GM12801 (cell line): Measurements from ENCODE around the gene RPS19BP1.

Experiments
- CTCF ChIP-seq: IDR thresholded peaks from one replicate; pipeline ENCODE4 v1.5.1; 2011; ENCODE audit warnings: control low read depth; ENCODE audit not compliant: insufficient read length; ENCODE audit errors: extremely low read depth

RPS19BP1 gene

GRCh38 chr22:39534092-39534506 is 1.6 kb upstream of the RPS19BP1 start:
- TF ChIP-seq CTCF, result no peak

GRCh38 chr22:39530692-39531331 is 1.7 kb downstream of the RPS19BP1 start:
- no peak for TF ChIP-seq CTCF

GRCh38 chr22:39530116-39530515 is 2.4 kb downstream of the RPS19BP1 start:
- no peak for TF ChIP-seq CTCF

- TF ChIP-seq CTCF, result no peak
Measured at GRCh38 chr22:39529487-39529851, 3.1 kb downstream of the RPS19BP1 start.

- TF ChIP-seq CTCF, result peak; percentile 47
Measured at GRCh38 chr22:39528681-39529486, 3.7 kb downstream of the RPS19BP1 start.

GRCh38 chr22:39528080-39528661 is 4.4 kb downstream of the RPS19BP1 start:
- TF ChIP-seq CTCF, result no peak

- TF ChIP-seq CTCF, result no peak
Measured at GRCh38 chr22:39527481-39527961, 5.0 kb downstream of the RPS19BP1 start.
